Endothelial cell of umbilical vein (primary cell): Measurements from ENCODE around the gene IMPDH2. TPM values are rescaled to one million over a fixed set of nuclear protein-coding genes. Genes with fewer than 3 reads are reported as not detected.

Source experiments
- BruUV-seq: library from RNA; stranded (reverse); fragments of 400-500 nt; replicated peaks from 2 replicates; lab custom pipeline; 2021; lab: Mats Ljungman, UMichigan
- CTCF ChIA-PET: fragments of 300-600, 350-600 bp; sonication (Branson Sonifier 250); formaldehyde crosslinking; loops from one replicate; lab custom pipeline; 2021; ENCODE audit warnings: antibody characterized with exemption, inconsistent platforms; lab: Charles Lee
- POLR2A ChIA-PET: fragments of 300-600, 350-600 bp; sonication (Branson Sonifier 250); formaldehyde crosslinking; loops from one replicate; lab custom pipeline; 2021; ENCODE audit warnings: antibody characterized with exemption, inconsistent platforms; lab: Charles Lee
- DNase-seq: peaks from one replicate; pipeline ENCODE4 v3.0.0-alpha.2; 2011; ENCODE audit warnings: low read depth, low spot score
- FAIRE-seq: peaks from 2 replicates; lab custom pipeline; 2011; peaks lifted over from hg19 to GRCh38; lab: Jason Lieb, UNC
- H2AFZ ChIP-seq: 2 replicates; pipeline ENCODE4 v1.6.0; 2012; ENCODE audit warnings: low read depth, low read length, control low read depth, inconsistent platforms
- H3K27ac ChIP-seq: 2 replicates; pipeline ENCODE4 v1.5.1; 2011; ENCODE audit warnings: low read depth, mild to moderate bottlenecking, control low read depth, low read length, moderate library complexity; ENCODE audit not compliant: insufficient read depth
- H3K27me3 ChIP-seq, 2 experiments: 2 replicates each; pipeline versions ENCODE4 v1.6.0 to v1.6.1; 2011; ENCODE audit warnings: low read length in 2 of 2, mixed read lengths in 1 of 2; ENCODE audit not compliant: control insufficient read depth in 2 of 2, insufficient read depth in 2 of 2
- H3K36me3 ChIP-seq, 2 experiments: 2 replicates in 1 of 2; 3 replicates in 1 of 2; pipeline ENCODE4 v1.5.1; 2011; ENCODE audit warnings: low read length in 2 of 2, mild to moderate bottlenecking in 1 of 2, moderate library complexity in 1 of 2; ENCODE audit not compliant: control insufficient read depth in 2 of 2, insufficient read depth in 2 of 2; ENCODE audit errors: extremely low read depth in 1 of 2
- H3K4me1 ChIP-seq: 3 replicates; pipeline ENCODE4 v1.5.1; 2011; ENCODE audit warnings: mild to moderate bottlenecking, low read length; ENCODE audit not compliant: control insufficient read depth, insufficient read depth; ENCODE audit errors: extremely low read depth
- H3K4me2 ChIP-seq: 2 replicates; pipeline ENCODE4 v1.6.1; 2011; ENCODE audit warnings: low read length, control low read depth, mixed read lengths; ENCODE audit not compliant: insufficient read depth
- H3K4me3 ChIP-seq, 3 experiments: fragments of 200-600 bp in 1 of 3; sonication (generic), shearing (Covaris generic) in 1 of 3; replicated peaks in 1 of 3; 2 replicates each; pipeline ENCODE4 v1.5.1; 2011 to 2016; ENCODE audit warnings: control low read depth in 3 of 3, low read length in 3 of 3, mild to moderate bottlenecking in 2 of 3, inconsistent platforms in 1 of 3, low read depth in 1 of 3, moderate library complexity in 1 of 3; ENCODE audit not compliant: insufficient read depth in 1 of 3
- H3K79me2 ChIP-seq: 2 replicates; pipeline ENCODE4 v1.6.0; 2012; ENCODE audit warnings: low read length, inconsistent platforms; ENCODE audit not compliant: control insufficient read depth, insufficient read depth
- H3K9ac ChIP-seq: replicated peaks from 2 replicates; pipeline ENCODE3; 2011; ENCODE audit warnings: low read length, control low read depth; ENCODE audit not compliant: insufficient read depth; ENCODE audit errors: extremely low read depth
- H3K9me1 ChIP-seq: replicated peaks from 3 replicates; pipeline ENCODE4 v1.6.0; 2011; ENCODE audit warnings: mild to moderate bottlenecking, low read length; ENCODE audit not compliant: control insufficient read depth, insufficient read depth; ENCODE audit errors: extremely low read depth
- H3K9me3 ChIP-seq: replicated peaks from 2 replicates; pipeline ENCODE4 v1.5.1; 2012; ENCODE audit warnings: low read length, inconsistent platforms; ENCODE audit not compliant: control insufficient read depth, insufficient read depth
- H4K20me1 ChIP-seq: replicated peaks from 2 replicates; pipeline ENCODE3; 2011; ENCODE audit warnings: mild to moderate bottlenecking, low read length; ENCODE audit not compliant: control insufficient read depth, insufficient read depth; ENCODE audit errors: extremely low read depth
- EZH2 ChIP-seq: IDR thresholded peaks from 2 replicates; pipeline ENCODE4 v1.6.1; 2012; ENCODE audit warnings: borderline replicate concordance, low read depth, mild to moderate bottlenecking, moderate library complexity, low read length, inconsistent platforms; ENCODE audit not compliant: severe bottlenecking
- FOS ChIP-seq: IDR thresholded peaks from 2 replicates; pipeline ENCODE4 v1.6.1; 2011; ENCODE audit warnings: mild to moderate bottlenecking, low read length, moderate library complexity, borderline replicate concordance; ENCODE audit not compliant: insufficient read depth
- GATA2 ChIP-seq: IDR thresholded peaks from 2 replicates; pipeline ENCODE4 v1.7.0; 2011; ENCODE audit warnings: low read depth, mild to moderate bottlenecking, moderate library complexity, mixed read lengths, low read length; ENCODE audit not compliant: insufficient read length, insufficient read depth
- JUN ChIP-seq: IDR thresholded peaks from 2 replicates; pipeline ENCODE4 v1.6.1; 2011; ENCODE audit warnings: borderline replicate concordance, low read depth; ENCODE audit not compliant: insufficient read length, insufficient read depth
- POLR2A ChIP-seq: IDR thresholded peaks from 2 replicates; pipeline ENCODE4 v1.6.1; 2012; ENCODE audit warnings: low read depth, mild to moderate bottlenecking, control low read depth, low read length
- POLR2AphosphoS5 ChIP-seq: IDR thresholded peaks from 2 replicates; pipeline ENCODE4 v1.6.1; 2012; ENCODE audit warnings: low read depth, mild to moderate bottlenecking, control low read depth, low read length, moderate library complexity; ENCODE audit not compliant: insufficient read depth
- dilution Hi-C: fragments of 300-500 bp; cut with MboI; formaldehyde crosslinking; loops from one replicate; pipeline ENCODE4 v1.15.0; 2019; ENCODE audit warnings: low sequenced_read_pairs; ENCODE audit not compliant: extremely low pct_ligation_motif_present
- intact Hi-C: fragments of 100-400 bp; cut with micrococcal nuclease; formaldehyde crosslinking; loops from one replicate; pipeline ENCODE4 v1.10.0; 2022
- polyA plus RNA-seq, 4 experiments: library from polyadenylated mRNA; depleted of rRNA in 3 of 4; stranded (reverse) in 3 of 4; unstranded in 1 of 4; fragments of >200 nt; gene quantifications; 2 replicates each; pipeline versions ENCODE4 v1.2.1 to v1.2.3, GENCODE V29; 2011 to 2012; ENCODE audit warnings: missing spikeins in 1 of 4
- total RNA-seq: library from RNA; stranded (reverse); gene quantifications from 2 replicates; pipeline ENCODE4 v1.2.3, GENCODE V29; 2021
- TF ChIP-seq, protein P1 (sequence below), 2 donors: IDR thresholded peaks; 1 replicate in 1 of 2; 2 replicates in 1 of 2; pipeline ENCODE4 v1.5.1; 2011; ENCODE audit warnings: low read length in 2 of 2, mild to moderate bottlenecking in 2 of 2, moderate library complexity in 2 of 2, control low read depth in 1 of 2, inconsistent platforms in 1 of 2, low read depth in 1 of 2; ENCODE audit not compliant: insufficient read depth in 1 of 2; ENCODE audit errors: extremely low read depth in 1 of 2
- TF ChIP-seq, protein P2 (sequence below): IDR thresholded peaks from 2 replicates; pipeline ENCODE4 v1.6.1; 2011; ENCODE audit not compliant: insufficient read depth, insufficient read length

IMPDH2 gene
- total and polyA plus RNA-seq, 2 donors (not counting 3 experiments of a cell fraction or from before 2014, with no cell fraction given), result 167 to 189 TPM

DNA sequence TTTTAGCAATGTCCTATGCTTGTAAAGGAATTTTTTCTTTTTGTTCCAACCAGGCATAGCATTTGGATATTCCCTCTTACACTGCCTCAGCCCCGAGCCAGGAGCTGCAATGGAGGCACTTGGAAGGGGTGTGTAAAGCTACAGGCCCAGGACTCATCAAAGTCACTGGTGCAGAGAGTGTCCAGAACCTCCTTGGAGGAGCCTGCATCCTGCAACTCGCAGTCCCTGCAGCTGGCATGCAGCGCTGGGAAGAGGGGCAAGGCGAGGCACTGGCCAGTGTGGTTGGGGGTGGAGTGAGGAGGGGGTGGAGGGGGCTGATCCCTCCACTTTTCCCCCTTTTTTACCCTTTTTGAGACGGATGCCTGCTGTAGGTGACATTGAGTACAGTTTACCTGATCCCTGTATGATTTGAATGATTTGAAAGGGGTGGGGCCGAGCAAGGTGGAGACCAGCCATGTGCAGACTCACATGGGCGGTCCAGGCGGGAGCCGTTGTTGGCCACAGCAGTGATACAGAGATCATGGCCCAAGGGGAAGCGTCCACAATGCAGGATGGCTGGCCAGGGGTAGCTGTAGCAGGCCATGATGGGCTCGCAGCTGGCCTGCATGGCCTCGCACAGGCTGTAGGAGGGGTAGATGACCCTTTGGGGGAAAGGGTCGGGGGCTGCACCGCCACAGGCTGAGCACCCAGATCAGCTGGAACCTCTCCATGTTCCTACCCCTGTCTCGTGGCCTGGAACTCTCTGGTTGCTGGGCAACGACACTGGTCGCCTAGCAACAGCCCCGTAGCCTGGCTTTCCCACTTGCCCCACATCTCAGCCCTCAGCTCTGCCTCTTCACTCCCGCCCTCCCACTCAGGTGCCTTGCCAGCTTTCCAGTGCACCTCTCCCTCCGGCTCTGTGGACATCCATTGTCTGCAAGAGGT lies 31.2 kb downstream of the IMPDH2 start:
- H3K4me2 ChIP-seq, result no peak overlapping the region
- peaks cover 0 to 3% of the 10 kb centered on the region in 2 experiments for H3K36me3 ChIP-seq
- BruUV-seq, result no TSS peak
- no peak overlapping the region for H3K27ac ChIP-seq
- no peak overlapping the region for H2AFZ ChIP-seq
- no peaks in the 10 kb centered on the region for H3K4me1 ChIP-seq
- H3K9me3 ChIP-seq, result no peaks in the 10 kb centered on the region
- DNase-seq (no peak), FAIRE-seq (no peak)
- TF ChIP-seq, protein P1, sequence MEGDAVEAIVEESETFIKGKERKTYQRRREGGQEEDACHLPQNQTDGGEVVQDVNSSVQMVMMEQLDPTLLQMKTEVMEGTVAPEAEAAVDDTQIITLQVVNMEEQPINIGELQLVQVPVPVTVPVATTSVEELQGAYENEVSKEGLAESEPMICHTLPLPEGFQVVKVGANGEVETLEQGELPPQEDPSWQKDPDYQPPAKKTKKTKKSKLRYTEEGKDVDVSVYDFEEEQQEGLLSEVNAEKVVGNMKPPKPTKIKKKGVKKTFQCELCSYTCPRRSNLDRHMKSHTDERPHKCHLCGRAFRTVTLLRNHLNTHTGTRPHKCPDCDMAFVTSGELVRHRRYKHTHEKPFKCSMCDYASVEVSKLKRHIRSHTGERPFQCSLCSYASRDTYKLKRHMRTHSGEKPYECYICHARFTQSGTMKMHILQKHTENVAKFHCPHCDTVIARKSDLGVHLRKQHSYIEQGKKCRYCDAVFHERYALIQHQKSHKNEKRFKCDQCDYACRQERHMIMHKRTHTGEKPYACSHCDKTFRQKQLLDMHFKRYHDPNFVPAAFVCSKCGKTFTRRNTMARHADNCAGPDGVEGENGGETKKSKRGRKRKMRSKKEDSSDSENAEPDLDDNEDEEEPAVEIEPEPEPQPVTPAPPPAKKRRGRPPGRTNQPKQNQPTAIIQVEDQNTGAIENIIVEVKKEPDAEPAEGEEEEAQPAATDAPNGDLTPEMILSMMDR (IDR thresholded peaks at IDR 0.05; ENCODE audit: extremely low read depth in 1 of 2, insufficient read depth in 1 of 2, low read depth in 1 of 2, low read length in 2 of 2), result no peak
- no peak for TF ChIP-seq GATA2
- TF ChIP-seq JUN, result no peak
- no peak for TF ChIP-seq POLR2AphosphoS5
- no peak for TF ChIP-seq EZH2
- TF ChIP-seq FOS, result no peak
- TF ChIP-seq POLR2A, result no peak
- TF ChIP-seq, protein P2, sequence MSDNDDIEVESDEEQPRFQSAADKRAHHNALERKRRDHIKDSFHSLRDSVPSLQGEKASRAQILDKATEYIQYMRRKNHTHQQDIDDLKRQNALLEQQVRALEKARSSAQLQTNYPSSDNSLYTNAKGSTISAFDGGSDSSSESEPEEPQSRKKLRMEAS, result no peak
- ChIA-PET CTCF (interaction anchor here (1.4 to 4.8 kb wide), 3 partner anchors 10 to 16 kb away, joined by 3 to 25 read pairs (median 3); partner anchors contain the start of gene WDR6), POLR2A (no interaction called here)
- H4K20me1 ChIP-seq, result no peaks in the 10 kb centered on the region
- H3K9me1 ChIP-seq, result no peaks in the 10 kb centered on the region
- intact Hi-C loops (no loop called here), dilution Hi-C loops (no loop called here)
- H3K4me3 ChIP-seq, result no peak overlapping the region
- H3K79me2 ChIP-seq, result no peaks in the 10 kb centered on the region
- H3K9ac ChIP-seq, result no peak overlapping the region
- H3K27me3 ChIP-seq, result no peaks in the 10 kb centered on the region
